ENCODE measurements around the gene RSRC1. TPM values are rescaled to one million over a fixed set of nuclear protein-coding genes. Genes with fewer than 3 reads are reported as not detected.

The RSRC1 gene
- total and polyA plus RNA-seq, 2 of the 8 experiments (the other 6 are each of a cell fraction or from before 2014, with no cell fraction given), result 2.0 to 27.9 TPM

DNA sequence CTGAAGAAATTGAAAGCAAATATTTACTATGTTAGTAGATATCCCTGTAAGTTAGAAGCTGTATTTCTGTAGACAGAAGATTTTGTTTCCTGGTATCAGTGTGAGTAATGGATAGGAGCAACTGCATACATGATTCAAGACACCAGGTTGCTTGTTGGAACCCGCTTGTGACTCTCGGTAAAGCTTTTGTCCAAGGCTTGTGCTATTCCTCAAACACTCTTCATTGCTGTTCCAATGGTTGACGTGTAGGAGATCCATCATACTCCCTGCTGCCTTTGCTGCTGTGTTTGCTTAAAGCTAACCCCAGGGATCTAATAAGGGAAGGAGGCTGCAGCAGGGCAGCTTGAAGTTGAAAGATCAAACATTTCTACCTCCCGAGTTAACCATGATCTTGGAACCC, 160.1 kb downstream of the RSRC1 start (continued):
- TF ChIP-seq, protein P1, sequence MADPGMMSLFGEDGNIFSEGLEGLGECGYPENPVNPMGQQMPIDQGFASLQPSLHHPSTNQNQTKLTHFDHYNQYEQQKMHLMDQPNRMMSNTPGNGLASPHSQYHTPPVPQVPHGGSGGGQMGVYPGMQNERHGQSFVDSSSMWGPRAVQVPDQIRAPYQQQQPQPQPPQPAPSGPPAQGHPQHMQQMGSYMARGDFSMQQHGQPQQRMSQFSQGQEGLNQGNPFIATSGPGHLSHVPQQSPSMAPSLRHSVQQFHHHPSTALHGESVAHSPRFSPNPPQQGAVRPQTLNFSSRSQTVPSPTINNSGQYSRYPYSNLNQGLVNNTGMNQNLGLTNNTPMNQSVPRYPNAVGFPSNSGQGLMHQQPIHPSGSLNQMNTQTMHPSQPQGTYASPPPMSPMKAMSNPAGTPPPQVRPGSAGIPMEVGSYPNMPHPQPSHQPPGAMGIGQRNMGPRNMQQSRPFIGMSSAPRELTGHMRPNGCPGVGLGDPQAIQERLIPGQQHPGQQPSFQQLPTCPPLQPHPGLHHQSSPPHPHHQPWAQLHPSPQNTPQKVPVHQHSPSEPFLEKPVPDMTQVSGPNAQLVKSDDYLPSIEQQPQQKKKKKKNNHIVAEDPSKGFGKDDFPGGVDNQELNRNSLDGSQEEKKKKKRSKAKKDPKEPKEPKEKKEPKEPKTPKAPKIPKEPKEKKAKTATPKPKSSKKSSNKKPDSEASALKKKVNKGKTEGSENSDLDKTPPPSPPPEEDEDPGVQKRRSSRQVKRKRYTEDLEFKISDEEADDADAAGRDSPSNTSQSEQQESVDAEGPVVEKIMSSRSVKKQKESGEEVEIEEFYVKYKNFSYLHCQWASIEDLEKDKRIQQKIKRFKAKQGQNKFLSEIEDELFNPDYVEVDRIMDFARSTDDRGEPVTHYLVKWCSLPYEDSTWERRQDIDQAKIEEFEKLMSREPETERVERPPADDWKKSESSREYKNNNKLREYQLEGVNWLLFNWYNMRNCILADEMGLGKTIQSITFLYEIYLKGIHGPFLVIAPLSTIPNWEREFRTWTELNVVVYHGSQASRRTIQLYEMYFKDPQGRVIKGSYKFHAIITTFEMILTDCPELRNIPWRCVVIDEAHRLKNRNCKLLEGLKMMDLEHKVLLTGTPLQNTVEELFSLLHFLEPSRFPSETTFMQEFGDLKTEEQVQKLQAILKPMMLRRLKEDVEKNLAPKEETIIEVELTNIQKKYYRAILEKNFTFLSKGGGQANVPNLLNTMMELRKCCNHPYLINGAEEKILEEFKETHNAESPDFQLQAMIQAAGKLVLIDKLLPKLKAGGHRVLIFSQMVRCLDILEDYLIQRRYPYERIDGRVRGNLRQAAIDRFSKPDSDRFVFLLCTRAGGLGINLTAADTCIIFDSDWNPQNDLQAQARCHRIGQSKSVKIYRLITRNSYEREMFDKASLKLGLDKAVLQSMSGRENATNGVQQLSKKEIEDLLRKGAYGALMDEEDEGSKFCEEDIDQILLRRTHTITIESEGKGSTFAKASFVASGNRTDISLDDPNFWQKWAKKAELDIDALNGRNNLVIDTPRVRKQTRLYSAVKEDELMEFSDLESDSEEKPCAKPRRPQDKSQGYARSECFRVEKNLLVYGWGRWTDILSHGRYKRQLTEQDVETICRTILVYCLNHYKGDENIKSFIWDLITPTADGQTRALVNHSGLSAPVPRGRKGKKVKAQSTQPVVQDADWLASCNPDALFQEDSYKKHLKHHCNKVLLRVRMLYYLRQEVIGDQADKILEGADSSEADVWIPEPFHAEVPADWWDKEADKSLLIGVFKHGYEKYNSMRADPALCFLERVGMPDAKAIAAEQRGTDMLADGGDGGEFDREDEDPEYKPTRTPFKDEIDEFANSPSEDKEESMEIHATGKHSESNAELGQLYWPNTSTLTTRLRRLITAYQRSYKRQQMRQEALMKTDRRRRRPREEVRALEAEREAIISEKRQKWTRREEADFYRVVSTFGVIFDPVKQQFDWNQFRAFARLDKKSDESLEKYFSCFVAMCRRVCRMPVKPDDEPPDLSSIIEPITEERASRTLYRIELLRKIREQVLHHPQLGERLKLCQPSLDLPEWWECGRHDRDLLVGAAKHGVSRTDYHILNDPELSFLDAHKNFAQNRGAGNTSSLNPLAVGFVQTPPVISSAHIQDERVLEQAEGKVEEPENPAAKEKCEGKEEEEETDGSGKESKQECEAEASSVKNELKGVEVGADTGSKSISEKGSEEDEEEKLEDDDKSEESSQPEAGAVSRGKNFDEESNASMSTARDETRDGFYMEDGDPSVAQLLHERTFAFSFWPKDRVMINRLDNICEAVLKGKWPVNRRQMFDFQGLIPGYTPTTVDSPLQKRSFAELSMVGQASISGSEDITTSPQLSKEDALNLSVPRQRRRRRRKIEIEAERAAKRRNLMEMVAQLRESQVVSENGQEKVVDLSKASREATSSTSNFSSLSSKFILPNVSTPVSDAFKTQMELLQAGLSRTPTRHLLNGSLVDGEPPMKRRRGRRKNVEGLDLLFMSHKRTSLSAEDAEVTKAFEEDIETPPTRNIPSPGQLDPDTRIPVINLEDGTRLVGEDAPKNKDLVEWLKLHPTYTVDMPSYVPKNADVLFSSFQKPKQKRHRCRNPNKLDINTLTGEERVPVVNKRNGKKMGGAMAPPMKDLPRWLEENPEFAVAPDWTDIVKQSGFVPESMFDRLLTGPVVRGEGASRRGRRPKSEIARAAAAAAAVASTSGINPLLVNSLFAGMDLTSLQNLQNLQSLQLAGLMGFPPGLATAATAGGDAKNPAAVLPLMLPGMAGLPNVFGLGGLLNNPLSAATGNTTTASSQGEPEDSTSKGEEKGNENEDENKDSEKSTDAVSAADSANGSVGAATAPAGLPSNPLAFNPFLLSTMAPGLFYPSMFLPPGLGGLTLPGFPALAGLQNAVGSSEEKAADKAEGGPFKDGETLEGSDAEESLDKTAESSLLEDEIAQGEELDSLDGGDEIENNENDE (IDR thresholded peaks at IDR 0.05; ENCODE audit: insufficient replicate concordance, low read length), result no peak
- no peak for TF ChIP-seq EGR1 (IDR thresholded peaks at IDR 0.05; ENCODE audit: borderline replicate concordance, low read depth, low read length)
- TF ChIP-seq ZNF274 (IDR thresholded peaks at IDR 0.05; ENCODE audit: borderline replicate concordance, extremely low read depth, low read length), result no peak
- TF ChIP-seq BRCA1 (IDR thresholded peaks at IDR 0.05; ENCODE audit: low read depth, low read length), result no peak
- TF ChIP-seq GTF2F1 (IDR thresholded peaks at IDR 0.05; ENCODE audit: borderline replicate concordance, low read depth, low read length), result no peak
- TF ChIP-seq EP300 (IDR thresholded peaks at IDR 0.05; ENCODE audit: borderline replicate concordance in 1 of 2, low read depth in 2 of 2, low read length in 2 of 2), result no peak

All from H1 (cell line).